ENCODE data around the gene NFKB2. TPM values are rescaled to one million over a fixed set of nuclear protein-coding genes. Genes with fewer than 3 reads are reported as not detected.

NFKB2 gene
- total RNA-seq, 2 experiments from 2014 or later: 240 to 256 TPM

DNA sequence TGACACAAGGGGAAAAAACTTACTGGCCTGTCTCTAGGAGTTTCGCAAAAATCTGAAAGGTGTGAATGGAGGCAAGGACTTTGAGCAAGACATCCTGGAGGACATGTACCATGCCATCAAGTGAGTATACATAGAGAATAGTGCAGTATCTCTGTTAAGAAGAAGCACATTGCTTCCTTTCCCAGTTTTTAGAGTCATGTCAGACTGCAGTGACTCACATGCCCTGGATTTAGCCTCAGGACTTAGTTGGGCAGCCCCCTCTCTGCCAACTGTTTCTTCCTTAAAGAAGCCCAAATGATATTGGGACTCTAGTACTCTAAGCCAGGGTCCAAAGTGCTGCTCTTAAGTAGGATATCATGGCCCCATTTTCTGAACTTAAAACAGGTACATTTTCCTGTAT lies 28.1 kb upstream of the NFKB2 start:
- CTCF ChIA-PET: no interaction called here
- intact Hi-C loops (cut with DNase I, micrococcal nuclease): no loop called here
- Mint-ChIP-seq H3K27ac (no peak overlapping the region), H3K9me3 (no peaks in the 10 kb centered on the region), H3K4me1 (ENCODE audit: low read depth) (no peaks in the 10 kb centered on the region), H3K27me3 (no peaks in the 10 kb centered on the region), H3K4me3 (no peak overlapping the region), H3K36me3 (ENCODE audit: low read depth) (peaks cover 91% of the 10 kb centered on the region)
- no peak for DNase-seq
- H3K27me3 ChIP-seq (ENCODE audit: control insufficient read depth in 1 of 2, insufficient read depth in 2 of 2, low read length in 2 of 2): no peaks in the 10 kb centered on the region
- no peak for ATAC-seq (ENCODE audit: poor library complexity)
- H3K9me3 ChIP-seq (ENCODE audit: control insufficient read depth in 1 of 2, insufficient read depth in 1 of 2, low read length in 2 of 2): no peaks in the 10 kb centered on the region
- no peaks in the 10 kb centered on the region for H3K4me1 ChIP-seq (ENCODE audit: insufficient read depth, low read length)
- POLR2A ChIA-PET: no interaction called here
- TF ChIP-seq, protein P1, sequence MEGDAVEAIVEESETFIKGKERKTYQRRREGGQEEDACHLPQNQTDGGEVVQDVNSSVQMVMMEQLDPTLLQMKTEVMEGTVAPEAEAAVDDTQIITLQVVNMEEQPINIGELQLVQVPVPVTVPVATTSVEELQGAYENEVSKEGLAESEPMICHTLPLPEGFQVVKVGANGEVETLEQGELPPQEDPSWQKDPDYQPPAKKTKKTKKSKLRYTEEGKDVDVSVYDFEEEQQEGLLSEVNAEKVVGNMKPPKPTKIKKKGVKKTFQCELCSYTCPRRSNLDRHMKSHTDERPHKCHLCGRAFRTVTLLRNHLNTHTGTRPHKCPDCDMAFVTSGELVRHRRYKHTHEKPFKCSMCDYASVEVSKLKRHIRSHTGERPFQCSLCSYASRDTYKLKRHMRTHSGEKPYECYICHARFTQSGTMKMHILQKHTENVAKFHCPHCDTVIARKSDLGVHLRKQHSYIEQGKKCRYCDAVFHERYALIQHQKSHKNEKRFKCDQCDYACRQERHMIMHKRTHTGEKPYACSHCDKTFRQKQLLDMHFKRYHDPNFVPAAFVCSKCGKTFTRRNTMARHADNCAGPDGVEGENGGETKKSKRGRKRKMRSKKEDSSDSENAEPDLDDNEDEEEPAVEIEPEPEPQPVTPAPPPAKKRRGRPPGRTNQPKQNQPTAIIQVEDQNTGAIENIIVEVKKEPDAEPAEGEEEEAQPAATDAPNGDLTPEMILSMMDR (IDR thresholded peaks at IDR 0.05): no peak
- peaks cover 84% of the 10 kb centered on the region for H3K36me3 ChIP-seq (ENCODE audit: insufficient read depth, low read length)
- H3K27ac ChIP-seq (ENCODE audit: low read depth in 1 of 2, low read length in 2 of 2): no peak overlapping the region
- H3K4me3 ChIP-seq (ENCODE audit: low read length): no peak overlapping the region

DNA sequence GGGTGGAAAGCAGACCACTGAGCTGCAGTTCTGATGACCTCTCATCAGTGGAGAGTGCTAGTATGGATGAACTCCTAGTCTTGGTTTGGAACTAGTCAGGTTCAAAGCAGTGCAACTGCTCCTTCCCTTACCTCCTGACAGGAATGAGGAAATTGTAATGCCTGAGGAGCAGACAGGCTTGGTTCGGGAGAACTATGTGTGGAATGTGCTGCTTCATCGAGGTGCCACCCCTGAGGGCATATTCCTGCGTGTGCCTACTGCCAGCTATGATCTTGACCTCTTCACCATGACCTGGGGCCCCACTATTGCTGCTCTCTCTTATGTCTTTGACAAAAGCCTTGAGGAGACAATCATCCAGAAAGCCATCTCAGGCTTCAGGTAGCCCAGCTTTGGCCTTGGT lies 27.4 kb upstream of the NFKB2 start:
- H3K4me1 ChIP-seq (ENCODE audit: insufficient read depth, low read length): no peaks in the 10 kb centered on the region
- ChIA-PET POLR2A (interaction anchor here (1.2 kb wide), 1 partner anchor 13 kb away, joined by 3 read pairs; no protein-coding TSS in a partner anchor), CTCF (no interaction called here)

DNA sequence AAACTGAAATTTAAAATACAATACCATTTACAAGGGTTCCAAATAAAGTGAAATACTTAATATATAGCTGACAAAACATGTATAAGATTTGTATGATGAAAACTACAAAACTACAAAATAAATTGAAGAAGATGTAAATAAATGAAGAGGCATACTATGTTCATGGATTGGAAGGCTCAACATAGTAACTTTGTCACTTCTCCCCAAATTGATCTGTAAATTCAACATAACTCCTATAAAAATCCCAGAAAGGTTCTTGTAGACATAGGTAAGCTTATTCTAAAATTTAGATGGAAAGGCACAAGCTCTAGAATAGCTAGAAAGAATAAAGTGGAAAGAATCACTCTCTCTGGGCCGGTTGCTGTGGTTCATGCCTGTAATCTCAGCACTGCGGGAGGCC lies 24.2 kb upstream of the NFKB2 start:
- CTCF ChIA-PET: no interaction called here
- H3K4me3 Mint-ChIP-seq: no peak overlapping the region
- no peaks in the 10 kb centered on the region for H3K27me3 Mint-ChIP-seq
- no peaks in the 10 kb centered on the region for H3K4me1 Mint-ChIP-seq (ENCODE audit: low read depth)
- DNase-seq (no peak), ATAC-seq (ENCODE audit: poor library complexity) (no peak)
- no peaks in the 10 kb centered on the region for H3K27me3 ChIP-seq (ENCODE audit: control insufficient read depth in 1 of 2, insufficient read depth in 2 of 2, low read length in 2 of 2)
- peaks cover 81% of the 10 kb centered on the region for H3K36me3 ChIP-seq (ENCODE audit: insufficient read depth, low read length)
- H3K4me3 ChIP-seq (ENCODE audit: low read length): no peak overlapping the region
- peaks cover 92% of the 10 kb centered on the region for H3K36me3 Mint-ChIP-seq (ENCODE audit: low read depth)
- no peaks in the 10 kb centered on the region for H3K9me3 Mint-ChIP-seq
- POLR2A ChIA-PET: no interaction called here
- intact Hi-C loops (cut with DNase I, micrococcal nuclease): no loop called here
- TF ChIP-seq, protein P1 (IDR thresholded peaks at IDR 0.05): no peak
- H3K9me3 ChIP-seq (ENCODE audit: control insufficient read depth in 1 of 2, insufficient read depth in 1 of 2, low read length in 2 of 2): no peaks in the 10 kb centered on the region
- no peaks in the 10 kb centered on the region for H3K4me1 ChIP-seq (ENCODE audit: insufficient read depth, low read length)
- H3K27ac ChIP-seq (ENCODE audit: low read depth in 1 of 2, low read length in 2 of 2): no peak overlapping the region
- no peak overlapping the region for H3K27ac Mint-ChIP-seq

More for the DNA sequence above, 27.4 kb upstream of the NFKB2 start:
- intact Hi-C loops (cut with DNase I, micrococcal nuclease): no loop called here
- H3K36me3 ChIP-seq (ENCODE audit: insufficient read depth, low read length): peaks cover 81% of the 10 kb centered on the region
- no peak overlapping the region for H3K4me3 ChIP-seq (ENCODE audit: low read length)
- Mint-ChIP-seq H3K4me3 (no peak overlapping the region), H3K4me1 (ENCODE audit: low read depth) (no peaks in the 10 kb centered on the region), H3K9me3 (no peaks in the 10 kb centered on the region), H3K36me3 (ENCODE audit: low read depth) (peaks cover 91% of the 10 kb centered on the region), H3K27me3 (no peaks in the 10 kb centered on the region), H3K27ac (no peak overlapping the region)
- ATAC-seq (ENCODE audit: poor library complexity) (no peak), DNase-seq (no peak)
- no peaks in the 10 kb centered on the region for H3K9me3 ChIP-seq (ENCODE audit: control insufficient read depth in 1 of 2, insufficient read depth in 1 of 2, low read length in 2 of 2)
- H3K27ac ChIP-seq (ENCODE audit: low read depth in 1 of 2, low read length in 2 of 2): no peak overlapping the region
- no peaks in the 10 kb centered on the region for H3K27me3 ChIP-seq (ENCODE audit: control insufficient read depth in 1 of 2, insufficient read depth in 2 of 2, low read length in 2 of 2)
- TF ChIP-seq, protein P1 (IDR thresholded peaks at IDR 0.05): no peak
